Neural progenitor cell (in vitro differentiated cells): ENCODE results near the gene CAMK1G.
A peak's percentile ranks its signal among the peaks of the same experiment; 100 is the strongest.

Experiments
- EZH2 ChIP-seq: fragments of 200-600 bp; sonication (generic); IDR thresholded peaks from 2 replicates; pipeline ENCODE4 v1.6.1; 2017; ENCODE audit warnings: antibody characterized with exemption, mild to moderate bottlenecking, moderate library complexity
- TF ChIP-seq, protein P1 (sequence below): fragments of 200-600 bp; sonication (generic); IDR thresholded peaks from 2 replicates; pipeline ENCODE4 v1.5.1; 2017; ENCODE audit warnings: antibody characterized with exemption, mild to moderate bottlenecking

DNA sequence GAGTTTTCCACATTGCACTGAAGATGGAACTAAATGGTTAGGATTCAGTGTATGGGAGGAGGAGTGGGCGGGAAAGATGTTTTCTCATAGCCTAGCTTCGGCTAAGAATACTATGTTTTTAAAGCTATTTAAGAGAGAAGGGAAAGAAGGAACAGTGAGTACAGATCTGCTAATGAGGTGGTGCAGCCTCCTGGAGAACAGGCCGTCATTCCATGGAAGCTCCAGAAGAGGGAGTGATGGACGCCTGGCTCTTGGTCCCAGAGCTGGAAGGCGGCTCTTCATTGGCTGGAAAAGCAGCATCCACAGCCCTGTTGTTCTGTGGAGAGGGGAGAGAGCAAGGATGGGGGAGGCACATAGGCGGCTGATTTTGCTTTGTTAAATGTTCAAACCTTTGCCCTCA lies 6.9 kb downstream of the CAMK1G start:
- TF ChIP-seq EZH2: no peak
- TF ChIP-seq, protein P1, sequence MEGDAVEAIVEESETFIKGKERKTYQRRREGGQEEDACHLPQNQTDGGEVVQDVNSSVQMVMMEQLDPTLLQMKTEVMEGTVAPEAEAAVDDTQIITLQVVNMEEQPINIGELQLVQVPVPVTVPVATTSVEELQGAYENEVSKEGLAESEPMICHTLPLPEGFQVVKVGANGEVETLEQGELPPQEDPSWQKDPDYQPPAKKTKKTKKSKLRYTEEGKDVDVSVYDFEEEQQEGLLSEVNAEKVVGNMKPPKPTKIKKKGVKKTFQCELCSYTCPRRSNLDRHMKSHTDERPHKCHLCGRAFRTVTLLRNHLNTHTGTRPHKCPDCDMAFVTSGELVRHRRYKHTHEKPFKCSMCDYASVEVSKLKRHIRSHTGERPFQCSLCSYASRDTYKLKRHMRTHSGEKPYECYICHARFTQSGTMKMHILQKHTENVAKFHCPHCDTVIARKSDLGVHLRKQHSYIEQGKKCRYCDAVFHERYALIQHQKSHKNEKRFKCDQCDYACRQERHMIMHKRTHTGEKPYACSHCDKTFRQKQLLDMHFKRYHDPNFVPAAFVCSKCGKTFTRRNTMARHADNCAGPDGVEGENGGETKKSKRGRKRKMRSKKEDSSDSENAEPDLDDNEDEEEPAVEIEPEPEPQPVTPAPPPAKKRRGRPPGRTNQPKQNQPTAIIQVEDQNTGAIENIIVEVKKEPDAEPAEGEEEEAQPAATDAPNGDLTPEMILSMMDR: peak; percentile 47
